MM.1S (cell line): ENCODE measurements around the gene ZDBF2.

ENCODE experiments used
- DNase-seq: peaks from one replicate; pipeline ENCODE4 v3.0.0-alpha.2; 2015
- H2AFZ ChIP-seq: fragments of 300-600 bp; sonication (generic); 2 replicates; pipeline ENCODE4 v1.6.0; 2016; ENCODE audit warnings: antibody characterized with exemption, low read length
- H3F3A ChIP-seq: fragments of 300-600 bp; sonication (generic); 2 replicates; pipeline ENCODE4 v1.6.1; 2016; ENCODE audit warnings: mild to moderate bottlenecking, antibody characterized with exemption, low read length, moderate library complexity, mixed read lengths; ENCODE audit not compliant: insufficient read depth
- H3K27ac ChIP-seq: fragments of 300-600 bp; sonication (generic); 2 replicates; pipeline ENCODE4 v1.5.1; 2016; ENCODE audit warnings: mild to moderate bottlenecking, low read length
- H3K27me3 ChIP-seq: fragments of 300-600 bp; sonication (generic); replicated peaks from 2 replicates; pipeline ENCODE4 v1.6.0; 2016; ENCODE audit warnings: low read length; ENCODE audit not compliant: insufficient read depth
- H3K36me3 ChIP-seq: fragments of 300-600 bp; sonication (generic); replicated peaks from 2 replicates; pipeline ENCODE4 v1.6.1; 2016; ENCODE audit warnings: mild to moderate bottlenecking, low read length, mixed read lengths; ENCODE audit not compliant: insufficient read depth
- H3K4me1 ChIP-seq: fragments of 300-600 bp; sonication (generic); 2 replicates; pipeline ENCODE4 v1.6.1; 2016; ENCODE audit warnings: low read length, mixed read lengths
- H3K4me2 ChIP-seq: fragments of 300-600 bp; sonication (generic); 2 replicates; pipeline ENCODE4 v1.6.0; 2016; ENCODE audit warnings: low read depth, low read length
- H3K4me3 ChIP-seq: fragments of 300-600 bp; sonication (generic); 2 replicates; pipeline ENCODE4 v1.5.1; 2016; ENCODE audit warnings: low read length, mixed read lengths
- H3K79me2 ChIP-seq: fragments of 300-600 bp; sonication (generic); 2 replicates; pipeline ENCODE4 v1.6.1; 2016; ENCODE audit warnings: mixed run types, low read length, mixed read lengths
- H3K9ac ChIP-seq: fragments of 300-600 bp; sonication (generic); 2 replicates; pipeline ENCODE4 v1.6.1; 2016; ENCODE audit warnings: low read length, mixed read lengths
- H3K9me2 ChIP-seq: fragments of 300-600 bp; sonication (generic); replicated peaks from 2 replicates; pipeline ENCODE4 v1.6.1; 2016; ENCODE audit warnings: mild to moderate bottlenecking, low read length, mixed read lengths; ENCODE audit not compliant: insufficient read depth
- H3K9me3 ChIP-seq: fragments of 300-600 bp; sonication (generic); replicated peaks from 2 replicates; pipeline ENCODE4 v1.6.1; 2016; ENCODE audit warnings: mild to moderate bottlenecking, low read length, mixed read lengths; ENCODE audit not compliant: insufficient read depth
- H4K20me1 ChIP-seq: fragments of 300-600 bp; sonication (generic); 2 replicates; pipeline ENCODE4 v1.6.1; 2016; ENCODE audit warnings: mild to moderate bottlenecking, low read length, moderate library complexity, mixed read lengths; ENCODE audit not compliant: insufficient read depth
- CTCF ChIP-seq: fragments of 300-600 bp; sonication (generic); IDR thresholded peaks from 2 replicates; pipeline ENCODE4 v1.5.1; 2016; ENCODE audit warnings: antibody characterized with exemption, low read length, mixed read lengths
- EZH2 ChIP-seq: fragments of 300-600 bp; sonication (generic); optimal IDR thresholded peaks from 2 replicates; pipeline ENCODE3; 2017; ENCODE audit warnings: low read depth, mild to moderate bottlenecking, antibody characterized with exemption, low read length, mixed read lengths
- EZH2phosphoT487 ChIP-seq: fragments of 300-600 bp; sonication (generic); IDR thresholded peaks from 2 replicates; pipeline ENCODE4 v1.6.1; 2018; ENCODE audit warnings: antibody characterized with exemption, low read length

Gene ZDBF2

DNA sequence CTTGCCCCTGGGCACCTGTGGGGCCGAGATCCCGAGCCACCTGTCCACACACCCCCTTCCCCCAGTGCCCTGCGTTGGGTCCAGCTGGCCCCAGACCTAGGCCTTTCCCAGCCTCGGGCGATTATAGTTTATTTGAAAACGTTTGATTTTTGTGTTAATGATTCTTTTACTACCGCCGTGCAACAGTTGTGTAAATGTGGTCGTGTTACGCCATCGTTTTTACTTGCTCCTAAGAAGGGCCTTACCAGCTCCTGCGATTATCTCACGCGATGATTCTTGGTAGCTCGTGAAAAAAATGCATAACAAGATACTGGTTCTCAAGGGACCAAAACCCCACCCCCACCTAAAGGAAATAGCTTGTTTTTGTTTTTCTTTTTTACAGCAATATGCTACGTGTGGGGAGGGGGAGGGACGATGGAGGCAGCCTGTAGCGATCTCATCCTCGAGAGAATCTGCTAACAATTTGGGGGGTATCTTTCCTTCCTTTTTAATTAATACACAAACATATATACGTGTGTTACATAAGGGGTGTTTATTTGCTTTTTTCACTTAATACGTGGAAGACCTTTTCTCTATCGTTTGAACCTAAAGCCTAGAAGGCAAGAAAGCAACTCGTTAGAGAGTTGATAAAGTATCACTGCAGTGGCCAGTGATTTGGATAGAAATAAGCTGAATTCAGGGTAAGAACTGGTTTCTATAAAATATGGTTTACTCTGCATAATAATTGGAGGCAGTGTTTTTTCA, 1.0 kb downstream of the ZDBF2 start:
- Histone ChIP-seq H4K20me1 (no peaks in the 10 kb centered on the region), H3K27me3 (no peaks in the 10 kb centered on the region), H3K9me2 (no peaks in the 10 kb centered on the region), H3K4me2 (peak overlapping the region; percentile 54), H3K27ac (peak overlapping the region; percentile 88), H3K79me2 (peaks cover 55% of the 10 kb centered on the region), H3K9me3 (no peaks in the 10 kb centered on the region), H2AFZ (peak overlapping the region; percentile 63), H3K9ac (peak overlapping the region; percentile 95), H3K4me1 (peaks cover 10% of the 10 kb centered on the region), H3F3A (peaks cover 25% of the 10 kb centered on the region), H3K4me3 (peak overlapping the region; percentile 91), H3K36me3 (no peaks in the 10 kb centered on the region)
- peak; percentile 91 for DNase-seq
- TF ChIP-seq EZH2 (no peak), CTCF (no peak), EZH2phosphoT487 (no peak)

GRCh38 chr2:206276169-206276942, 1.9 kb downstream of the ZDBF2 start:
- peaks cover 25% of the 10 kb centered on the region for H3F3A ChIP-seq
- H3K4me3 ChIP-seq, result peak overlapping the region; percentile 91
- DNase-seq, result peak; percentile 16
- H3K36me3 ChIP-seq, result no peaks in the 10 kb centered on the region
- peak overlapping the region; percentile 54 for H3K4me2 ChIP-seq
- no peaks in the 10 kb centered on the region for H4K20me1 ChIP-seq
- TF ChIP-seq EZH2 (no peak), CTCF (no peak), EZH2phosphoT487 (no peak)
- H3K9me3 ChIP-seq, result no peaks in the 10 kb centered on the region
- H2AFZ ChIP-seq, result no peak overlapping the region
- peaks cover 10% of the 10 kb centered on the region for H3K4me1 ChIP-seq
- peak overlapping the region; percentile 88 for H3K27ac ChIP-seq
- H3K27me3 ChIP-seq, result no peaks in the 10 kb centered on the region
- H3K79me2 ChIP-seq, result peaks cover 55% of the 10 kb centered on the region
- H3K9me2 ChIP-seq, result no peaks in the 10 kb centered on the region
- H3K9ac ChIP-seq, result peak overlapping the region; percentile 95

DNA sequence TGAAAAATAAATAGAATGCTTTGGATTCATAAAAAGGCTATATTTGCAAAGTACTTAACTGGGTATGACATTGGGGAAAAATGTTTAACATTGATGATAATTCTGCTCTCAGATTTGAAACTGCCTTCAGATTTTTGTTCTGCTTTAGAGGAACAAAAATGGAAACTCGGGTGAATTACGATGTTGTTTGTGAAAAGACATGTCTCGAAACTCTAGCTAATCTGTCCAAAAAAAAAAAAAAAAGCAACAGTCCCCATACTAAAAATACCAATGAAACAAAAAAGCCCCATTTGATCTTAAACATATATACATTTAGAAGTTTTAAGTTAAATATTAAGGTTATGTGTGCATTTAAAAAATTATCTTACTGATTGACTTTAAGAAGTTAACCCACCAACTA, 3.0 kb downstream of the ZDBF2 start:
- no peak overlapping the region for H2AFZ ChIP-seq
- H3K27ac ChIP-seq, result peak overlapping the region; percentile 88; the same call in 1 of the 2 replicates
- TF ChIP-seq EZH2phosphoT487, result no peak
- no peak for TF ChIP-seq EZH2
- no peak for TF ChIP-seq CTCF
- H4K20me1 ChIP-seq, result no peaks in the 10 kb centered on the region
- H3K79me2 ChIP-seq, result peaks cover 65% of the 10 kb centered on the region
- no peaks in the 10 kb centered on the region for H3K9me3 ChIP-seq
- DNase-seq, result peak; percentile 61
- peaks cover 10% of the 10 kb centered on the region for H3K36me3 ChIP-seq
- H3F3A ChIP-seq, result peaks cover 25% of the 10 kb centered on the region
- H3K4me3 ChIP-seq, result peak overlapping the region; percentile 91
- H3K4me1 ChIP-seq, result peaks cover 10% of the 10 kb centered on the region
- no peaks in the 10 kb centered on the region for H3K27me3 ChIP-seq
- H3K9me2 ChIP-seq, result no peaks in the 10 kb centered on the region
- H3K4me2 ChIP-seq, result peak overlapping the region; percentile 54
- H3K9ac ChIP-seq, result peak overlapping the region; percentile 95
